GM13977 (cell line): ENCODE data around the gene CNTFR.
A peak's percentile ranks its signal among the peaks of the same experiment; 100 is the strongest.

ENCODE experiments used
- DNase-seq: peaks from one replicate; pipeline ENCODE4 v3.0.0; 2012; ENCODE audit warnings: low spot score
- CTCF ChIP-seq: IDR thresholded peaks from 2 replicates; pipeline ENCODE4 v1.5.1; 2012; ENCODE audit warnings: mild to moderate bottlenecking, control low read depth; ENCODE audit not compliant: insufficient read depth; ENCODE audit errors: extremely low read depth, missing control alignments
- in situ Hi-C: fragments of 300-500 bp; cut with MboI; formaldehyde crosslinking; loops from one replicate; pipeline ENCODE4 v1.12.0; 2022; ENCODE audit warnings: low sequenced_read_pairs, low pct_unique_long_range_greater_than_20kb, mixed read lengths, inconsistent platforms; ENCODE audit not compliant: unreplicated experiment

Gene CNTFR

GRCh38 chr9:34615132-34615531 lies 25.6 kb upstream of the CNTFR start:
- no peak for DNase-seq
- TF ChIP-seq CTCF, result no peak
- in situ Hi-C loops, result no loop called here

- in situ Hi-C loops, result no loop called here
- peak; percentile 87 for TF ChIP-seq CTCF
- peak; percentile 83 for DNase-seq
These were observed 23.4 kb upstream of the CNTFR start for GRCh38 chr9:34612788-34613390.

GRCh38 chr9:34611811-34612787 lies 22.6 kb upstream of the CNTFR start, which contains the start of gene RPP25L:
TSS of gene RPP25L (minus strand) at chr9:34612097. CDS start at chr9:34611296, 801 bp downstream.
- in situ Hi-C loops, result no loop called here
- no peak for TF ChIP-seq CTCF
- peak; percentile 96 for DNase-seq

- no peak for TF ChIP-seq CTCF
- in situ Hi-C loops, result no loop called here
- no peak for DNase-seq
These were observed 21.8 kb upstream of the CNTFR start for GRCh38 chr9:34611251-34611810.

GRCh38 chr9:34610434-34611206 lies 21.1 kb upstream of the CNTFR start:
- TF ChIP-seq CTCF, result no peak
- in situ Hi-C loops, result no loop called here
- no peak for DNase-seq

- in situ Hi-C loops, result no loop called here
- DNase-seq, result no peak
- no peak for TF ChIP-seq CTCF
These were observed 17.8 kb upstream of the CNTFR start for GRCh38 chr9:34607331-34607730.
